NCI-H187 (cell line): ENCODE results near the gene HMGXB4.

Source experiments
- DNase-seq, 2 experiments: peaks; one replicate each; lab custom pipeline; 2025; lab: John Stamatoyannopoulos, UW

HMGXB4 gene

DNA sequence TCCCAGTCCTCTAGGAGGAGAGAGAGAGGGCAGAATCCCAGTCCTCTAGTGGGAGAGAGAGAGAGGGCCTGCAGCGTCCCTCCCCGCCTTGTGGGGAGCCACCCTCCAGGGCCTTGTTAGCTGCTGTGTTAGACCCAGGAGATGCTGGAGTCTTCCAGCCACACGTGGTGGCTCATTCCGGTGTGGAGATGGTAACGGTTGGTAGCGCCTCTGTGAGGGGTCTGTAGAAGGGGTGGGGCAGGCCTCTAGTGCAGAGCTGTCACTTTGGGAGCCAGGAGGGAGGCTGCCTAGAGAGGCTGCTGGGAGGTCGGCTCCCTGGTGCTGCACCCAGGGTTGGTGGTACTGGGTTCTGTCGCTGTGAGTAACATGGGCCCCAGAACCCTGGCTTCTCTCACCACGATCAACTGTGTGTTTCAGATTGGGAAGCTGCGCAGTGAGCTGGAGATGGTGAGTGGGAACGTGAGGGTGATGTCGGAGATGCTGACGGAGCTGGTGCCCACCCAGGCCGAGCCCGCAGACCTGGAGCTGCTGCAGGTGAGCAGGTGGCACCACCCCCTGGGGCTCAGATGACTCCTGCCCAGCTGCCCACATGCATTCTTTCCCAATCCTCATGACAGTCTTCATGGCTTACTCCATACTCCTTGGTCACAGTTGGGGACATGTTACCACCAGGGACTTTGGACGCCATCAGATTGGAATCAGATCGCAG is 69.7 kb downstream of the HMGXB4 start:
- DNase-seq: no peak

DNA sequence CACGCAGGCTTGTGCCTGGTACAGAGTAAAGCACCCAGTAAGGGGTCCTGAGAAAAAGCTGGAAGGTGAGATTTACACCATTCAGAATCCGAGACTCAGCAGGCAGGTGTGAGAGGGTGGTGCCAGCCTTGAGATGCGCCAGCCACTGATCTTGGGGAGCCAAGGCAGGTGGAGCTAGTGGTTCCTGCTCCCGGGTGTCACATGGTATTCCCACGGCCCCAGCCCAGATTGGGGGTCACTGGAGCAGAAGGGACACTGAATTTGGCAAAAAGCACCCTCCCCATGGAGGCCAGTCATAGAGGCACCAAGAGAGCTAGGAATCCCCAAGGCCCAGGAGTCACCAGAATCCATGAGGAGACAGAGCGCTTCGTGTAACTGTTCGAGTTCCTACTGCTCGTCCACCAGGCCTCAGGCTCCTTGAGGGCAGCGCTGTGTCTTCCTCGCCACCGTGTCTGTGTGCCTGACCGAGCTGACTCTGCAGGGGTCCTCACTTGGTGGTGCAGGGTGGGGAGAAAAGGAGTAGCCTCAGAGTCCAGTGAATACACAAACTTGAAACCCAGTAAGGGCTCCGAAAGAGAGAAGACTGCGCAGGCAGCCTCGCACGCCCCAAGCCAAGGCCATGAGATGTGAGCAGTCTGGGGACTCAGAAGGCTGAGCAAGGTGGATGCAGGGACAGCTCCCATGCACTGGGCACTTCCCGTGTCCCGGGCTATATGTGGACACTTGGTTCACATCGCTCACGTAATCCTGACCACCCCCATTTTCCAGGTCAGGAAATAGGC is 70.6 kb downstream of the HMGXB4 start:
- DNase-seq: no peak

DNA sequence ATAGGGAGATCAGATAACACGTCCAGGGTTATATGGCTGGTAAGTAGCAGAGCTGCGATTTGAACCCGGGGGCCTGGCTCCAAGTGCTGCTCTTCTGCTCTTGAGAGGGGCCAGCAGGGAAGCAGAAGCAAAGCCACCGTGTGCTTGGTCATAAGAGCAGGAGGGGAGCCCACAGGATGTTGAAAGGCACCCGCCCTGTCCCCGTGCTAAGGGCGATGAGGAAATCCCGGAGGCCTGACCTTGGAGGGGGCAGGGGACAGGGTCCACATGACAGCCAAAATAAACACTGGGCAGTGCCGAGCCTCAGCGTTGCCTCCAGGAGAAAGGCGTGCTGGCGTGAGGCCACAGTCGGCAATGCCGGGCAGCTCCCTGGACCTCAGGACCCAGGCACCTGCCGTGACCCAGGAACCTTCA is 71.2 kb downstream of the HMGXB4 start:
- DNase-seq: no peak

DNA sequence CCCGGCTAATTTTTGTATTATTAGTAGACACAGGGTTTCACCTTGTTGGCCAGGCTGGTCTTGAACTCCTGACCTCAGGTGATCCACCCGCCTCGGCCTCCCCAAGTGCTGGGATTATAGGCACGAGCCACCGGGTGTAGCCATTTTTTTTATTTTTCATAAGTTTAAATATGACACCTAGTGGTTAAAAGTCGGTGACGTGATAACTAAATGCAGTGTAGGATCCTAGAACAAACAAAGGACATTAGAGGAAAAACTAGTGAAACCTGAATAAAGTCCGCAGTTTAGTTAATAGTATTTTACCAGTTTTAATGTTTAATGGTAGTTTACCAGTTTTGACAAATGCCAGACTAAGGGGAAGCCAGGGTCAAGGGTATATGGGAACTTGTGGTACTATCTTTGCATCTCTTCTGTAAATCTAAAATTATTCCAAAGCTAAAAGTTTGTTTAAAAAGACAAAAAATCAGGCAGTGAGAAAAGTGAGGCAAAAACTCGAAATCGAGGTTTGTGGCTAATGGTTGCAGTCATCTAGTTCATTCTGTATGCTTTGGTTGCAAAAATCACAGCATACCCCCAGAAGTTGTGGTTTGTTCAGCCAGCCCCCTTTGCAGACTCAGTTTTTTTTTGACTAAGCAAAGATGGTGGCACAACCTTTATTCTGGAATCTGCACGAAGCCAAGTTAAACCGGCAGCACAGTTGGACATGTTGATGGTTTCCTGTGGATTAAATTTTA is 72.0 kb downstream of the HMGXB4 start:
- no peak for DNase-seq

DNA sequence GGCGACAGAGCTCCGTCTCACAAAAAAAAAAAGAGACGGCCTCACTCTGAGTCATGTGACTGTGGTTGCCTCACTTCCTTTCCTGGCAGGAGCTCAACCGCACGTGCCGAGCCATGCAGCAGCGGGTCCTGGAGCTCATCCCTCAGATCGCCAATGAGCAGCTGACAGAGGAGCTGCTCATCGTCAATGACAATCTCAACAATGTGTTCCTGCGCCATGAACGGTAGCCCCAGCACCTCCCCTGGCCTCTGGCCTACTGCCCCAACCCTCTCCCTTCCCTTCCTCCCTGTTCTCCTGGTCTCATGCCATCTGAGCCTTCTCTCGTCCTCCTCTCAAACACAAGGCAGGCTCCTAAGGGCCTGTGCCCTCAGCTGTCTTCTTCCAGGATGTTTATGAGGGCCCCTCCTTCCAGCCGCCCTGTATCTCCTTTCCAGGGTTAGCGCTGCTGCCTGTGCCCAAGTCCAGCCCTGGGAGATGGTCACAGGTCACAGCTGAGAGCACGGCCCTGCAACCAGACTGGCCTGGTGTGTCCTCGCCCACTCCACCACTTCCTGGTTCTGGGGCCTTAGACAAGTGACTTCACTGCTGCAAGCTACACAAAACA is 73.1 kb downstream of the HMGXB4 start:
- DNase-seq: no peak

DNA sequence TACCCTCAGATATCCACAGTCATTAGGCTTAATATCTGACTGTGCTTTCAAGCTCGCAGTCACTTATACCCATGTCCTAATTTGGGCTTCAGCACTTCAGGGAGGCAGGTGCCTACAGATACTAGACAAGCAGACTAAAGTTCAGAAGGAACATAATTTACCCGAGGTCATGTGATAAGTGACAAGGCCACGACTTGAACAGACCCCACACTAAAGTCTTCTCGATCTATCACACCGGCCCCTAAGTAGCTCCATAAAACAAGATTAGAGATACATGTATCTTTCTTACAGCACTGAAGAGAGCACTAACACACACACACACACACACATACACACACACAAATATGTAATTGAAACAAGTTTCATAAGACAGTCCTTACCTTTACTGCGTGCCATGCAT is 75.0 kb downstream of the HMGXB4 start:
- no peak for DNase-seq

DNA sequence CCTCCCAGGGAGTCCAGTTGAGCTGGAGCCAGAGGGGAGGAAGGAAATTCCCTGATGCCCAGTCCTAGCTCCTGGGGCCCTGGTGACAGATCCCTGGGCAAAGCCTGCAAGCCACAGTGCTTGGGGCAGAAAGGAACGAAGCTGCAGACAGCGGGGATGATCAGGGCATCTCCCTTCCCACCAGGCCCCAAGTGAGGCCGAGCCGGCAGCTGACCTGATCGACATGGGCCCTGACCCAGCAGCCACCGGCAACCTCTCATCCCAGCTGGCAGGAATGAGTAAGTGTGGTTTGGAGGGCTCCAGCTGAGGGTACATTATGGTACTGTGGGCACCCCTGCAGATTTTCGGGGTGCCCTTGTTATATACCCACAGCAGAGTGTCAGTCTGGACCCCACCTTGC is 75.9 kb downstream of the HMGXB4 start:
- no peak for DNase-seq

DNA sequence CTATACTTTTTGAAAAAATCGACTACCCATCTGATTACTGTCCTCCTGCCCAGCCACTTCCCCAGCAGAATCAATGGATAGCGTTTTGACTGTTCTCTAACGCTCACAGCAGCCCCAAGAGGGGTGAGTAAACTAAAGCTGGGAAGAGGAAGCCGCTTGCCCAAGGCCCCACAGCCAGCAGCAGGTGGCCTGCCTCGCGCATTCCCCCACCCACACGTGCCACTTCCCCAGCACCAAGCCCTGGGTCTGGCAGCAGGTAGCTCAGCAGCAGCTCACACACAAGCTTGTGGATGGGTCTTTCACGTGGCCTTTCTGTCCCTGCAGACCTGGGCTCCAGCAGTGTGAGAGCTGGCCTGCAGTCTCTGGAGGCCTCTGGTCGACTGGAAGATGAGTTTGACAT is 76.7 kb downstream of the HMGXB4 start:
- DNase-seq: no peak

DNA sequence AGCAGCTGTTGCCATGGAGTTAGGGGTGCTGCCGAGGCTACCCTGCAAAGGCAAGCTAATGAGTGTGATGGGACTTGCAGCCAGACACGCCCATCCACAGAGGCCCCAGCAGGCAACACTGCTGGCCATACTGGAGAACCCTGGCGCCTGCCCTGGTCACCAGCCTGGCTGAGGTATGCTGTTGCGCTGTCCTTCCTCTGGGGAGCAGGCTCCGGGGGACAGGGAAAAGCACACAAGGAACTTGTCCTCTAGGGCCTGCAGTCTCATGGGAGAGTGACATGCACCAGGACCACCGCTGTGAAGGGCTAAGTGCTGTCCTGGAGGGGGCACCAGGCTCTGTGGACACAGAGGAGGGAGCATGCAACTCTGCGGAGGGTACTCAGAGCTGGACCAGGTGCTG is 78.2 kb downstream of the HMGXB4 start:
- no peak for DNase-seq

DNA sequence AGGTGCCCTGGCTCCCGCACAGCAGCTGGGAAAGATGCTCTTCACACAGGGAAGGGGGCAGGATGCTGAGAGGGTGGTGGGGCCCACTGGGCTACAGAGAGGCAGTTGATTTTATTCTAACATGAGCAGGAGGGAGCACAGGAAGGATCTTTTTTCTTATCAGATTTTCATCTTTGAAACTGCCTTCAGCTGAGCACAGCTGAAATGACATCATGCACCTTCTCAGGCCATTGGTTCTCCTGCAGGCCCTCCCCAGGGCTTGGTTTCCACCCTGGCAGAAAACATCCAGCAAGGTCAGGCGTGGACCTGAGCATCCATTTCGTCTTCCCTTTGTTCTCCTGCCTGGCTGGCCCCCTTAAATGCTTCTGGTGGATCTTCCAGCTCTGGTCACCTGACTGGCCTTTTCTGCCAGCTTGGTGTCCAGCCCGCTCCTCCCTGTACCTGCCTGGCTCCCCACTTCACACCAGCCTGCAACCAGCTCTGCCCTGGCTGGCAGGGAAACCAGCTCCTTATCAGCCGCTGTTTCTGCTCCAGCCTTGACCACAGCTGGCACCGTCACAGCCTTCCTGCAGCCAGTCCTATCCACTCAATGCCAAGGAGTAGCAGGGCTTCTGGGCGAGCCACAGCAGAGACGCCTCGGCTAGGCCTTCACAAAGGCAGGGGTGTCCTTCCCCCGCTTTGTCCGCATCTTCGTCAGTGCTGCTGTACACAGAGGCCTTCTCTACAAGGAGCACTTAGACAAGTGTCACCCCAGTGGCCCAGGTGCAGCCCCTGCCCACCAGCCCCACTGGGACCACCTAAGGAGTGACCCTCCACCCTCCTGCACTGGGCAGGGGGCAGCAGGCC is 78.9 kb downstream of the HMGXB4 start:
- DNase-seq: no peak

DNA sequence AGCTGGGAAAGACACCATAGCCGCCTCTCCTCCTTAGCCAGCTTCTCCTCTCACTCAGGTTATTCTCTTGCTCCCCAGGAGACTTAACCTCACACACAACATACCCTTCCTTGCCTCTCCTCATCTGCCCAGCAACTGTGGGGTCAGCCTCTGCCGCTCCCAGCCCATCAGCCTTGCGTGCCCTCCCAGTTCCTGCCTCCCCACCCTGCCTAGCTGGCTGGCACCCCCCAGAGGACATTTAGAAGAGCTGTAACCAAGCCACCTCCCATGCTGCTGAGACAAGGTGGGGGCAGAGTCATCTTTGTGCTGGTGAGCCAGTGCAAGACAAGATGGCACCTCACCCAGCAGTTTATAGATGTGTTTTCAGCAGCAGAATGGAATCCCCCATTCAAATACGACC is 80.6 kb downstream of the HMGXB4 start:
- no peak for DNase-seq

DNA sequence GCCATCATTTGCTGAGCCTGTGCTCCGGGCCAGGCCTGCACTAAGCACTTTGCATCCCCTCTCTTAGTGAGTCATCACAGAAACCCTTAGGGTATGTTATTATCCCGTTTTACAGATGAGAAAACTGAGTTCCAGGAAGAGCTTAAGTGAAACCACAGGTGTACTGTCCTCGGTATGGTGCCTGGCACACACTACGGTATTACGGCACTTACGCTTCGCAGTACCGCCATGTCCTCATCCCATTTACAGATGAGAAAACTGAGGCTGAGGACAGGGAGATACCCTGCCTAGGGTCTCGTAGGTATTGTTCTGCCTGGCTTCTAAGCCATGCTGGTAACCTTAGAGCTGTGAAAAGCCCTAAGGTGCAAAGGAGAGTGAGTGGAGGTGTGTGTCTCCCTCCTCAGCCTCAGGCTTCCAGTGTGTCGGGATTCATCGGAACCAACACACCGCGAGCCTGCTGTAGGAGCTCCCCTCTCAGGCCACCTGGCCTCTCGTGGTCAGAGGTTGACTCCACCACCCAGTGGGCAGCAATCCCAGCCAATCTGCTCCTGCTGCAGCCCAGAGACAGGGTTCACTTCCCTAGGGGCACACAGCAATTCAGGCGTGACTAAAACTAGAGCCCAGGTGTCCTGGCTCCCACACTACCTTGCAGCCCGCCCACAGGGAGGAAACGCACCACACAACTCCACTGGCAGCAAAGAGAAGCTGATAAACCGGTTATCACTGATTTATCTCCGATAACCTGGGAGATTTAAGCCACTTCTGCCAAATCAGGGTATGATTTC is 84.0 kb downstream of the HMGXB4 start:
- DNase-seq: no peak

DNA sequence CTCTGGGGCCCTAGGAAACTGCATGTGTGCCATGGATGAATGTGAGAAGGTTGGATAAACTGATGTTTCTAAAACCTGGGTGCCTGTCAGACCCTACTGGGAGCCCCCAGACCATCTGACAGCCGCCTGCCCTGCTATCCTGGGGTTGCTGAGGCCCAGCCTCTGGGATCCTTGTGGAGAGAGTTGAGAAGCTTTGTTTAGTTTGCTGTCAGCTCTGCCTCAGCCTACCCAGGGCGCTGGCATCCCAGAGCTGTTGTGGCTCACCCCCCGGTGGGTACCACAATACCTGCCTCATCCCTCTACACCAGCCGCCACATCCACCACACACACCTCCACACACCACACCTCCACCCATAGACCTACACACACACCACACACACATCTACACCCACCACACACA is 85.1 kb downstream of the HMGXB4 start:
- DNase-seq: no peak

DNA sequence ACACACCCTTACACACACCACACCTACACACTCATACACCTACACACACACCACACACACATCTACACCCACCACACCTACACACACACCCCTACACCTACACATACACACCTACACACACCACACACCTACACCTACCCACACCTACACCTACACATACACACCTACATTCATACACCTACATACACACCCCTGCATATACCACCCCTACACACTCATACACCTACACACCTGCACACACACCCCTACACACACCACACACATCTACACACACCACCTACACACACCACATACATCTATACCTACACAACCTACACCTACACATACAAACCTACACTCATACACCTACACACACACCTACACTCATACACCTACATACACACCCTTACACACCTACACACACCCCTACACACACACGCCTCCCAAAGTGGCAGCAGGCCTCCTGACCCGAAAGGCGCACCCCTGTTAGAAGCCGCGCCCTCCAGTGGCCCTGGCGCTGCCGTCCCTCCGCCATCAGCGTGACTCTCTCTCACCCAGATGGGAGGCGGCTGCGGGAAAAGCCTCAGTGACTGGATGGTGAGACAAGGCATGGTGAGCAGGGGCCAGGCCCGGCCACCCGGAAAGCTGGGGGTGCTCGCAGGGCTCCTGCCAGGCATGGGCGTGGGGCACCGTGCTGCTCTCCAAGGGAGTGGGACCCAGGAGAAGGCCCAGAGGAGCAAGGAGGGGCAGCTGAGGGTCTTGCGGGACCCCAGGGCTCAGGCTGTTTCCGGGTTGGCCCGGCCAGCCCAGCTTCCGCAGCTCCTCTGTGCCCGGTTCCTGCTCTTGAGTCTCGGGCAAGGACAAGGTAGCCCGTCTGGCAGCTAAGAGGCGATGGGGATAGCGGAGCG is 86.6 kb downstream of the HMGXB4 start:
- no peak for DNase-seq

DNA sequence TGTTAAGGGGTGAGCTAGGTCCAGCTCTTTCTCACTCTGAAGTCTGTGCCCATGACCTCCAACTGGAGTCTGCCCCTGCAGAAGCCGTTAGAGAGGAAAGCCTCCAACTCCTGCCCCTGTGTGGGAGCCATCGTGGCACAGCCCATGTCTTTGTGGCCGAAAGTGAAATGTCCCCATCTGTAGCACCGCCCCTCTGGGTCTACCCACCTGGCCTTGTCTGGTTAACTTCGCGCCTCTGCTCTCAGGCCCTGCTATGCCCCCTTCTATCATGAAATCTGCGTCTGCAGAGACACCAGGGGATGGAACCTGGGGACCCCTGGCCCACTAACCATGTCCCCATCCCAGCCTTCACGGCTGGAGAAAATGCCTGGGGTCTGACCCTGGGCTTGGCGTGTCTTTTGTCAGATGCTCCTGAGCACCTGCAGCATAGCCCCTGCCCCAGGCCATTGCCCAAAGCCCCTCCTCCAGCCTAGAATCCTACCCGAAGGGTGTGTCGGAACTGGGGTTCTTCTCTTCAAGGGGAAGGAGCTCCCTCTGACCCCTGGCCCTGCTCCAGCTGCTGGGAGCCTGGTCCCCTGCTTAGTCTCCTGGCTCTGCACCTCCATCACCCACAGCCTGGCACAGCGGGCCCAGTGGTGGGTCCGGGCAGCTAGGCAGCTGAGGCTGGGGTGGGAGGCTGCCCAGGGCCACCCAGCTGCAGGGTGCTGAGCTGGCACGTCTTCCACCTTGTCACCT is 87.8 kb downstream of the HMGXB4 start:
- DNase-seq: no peak
